Esophagus squamous epithelium (tissue), 4 donors: ENCODE results near the gene JOSD1.

Experiments
- CTCF ChIP-seq, 6 experiments: fragments of 450-650 bp in 4 of 6; fragments of 200-600 bp in 2 of 6; sonication (generic) in 2 of 6; IDR thresholded peaks; one replicate each; pipeline ENCODE4 v1.5.1; 2016 to 2019; ENCODE audit warnings: antibody characterized with exemption in 6 of 6, mild to moderate bottlenecking in 4 of 6, moderate library complexity in 4 of 6
- POLR2A ChIP-seq, 4 donors: fragments of 450-650 bp; IDR thresholded peaks; one replicate each; pipeline ENCODE4 v1.6.1; 2017; ENCODE audit warnings: antibody characterized with exemption in 4 of 4, mild to moderate bottlenecking in 4 of 4, moderate library complexity in 3 of 4

GRCh38 chr22:38741166-38741565, 40.4 kb upstream of the JOSD1 start:
- TF ChIP-seq CTCF (IDR thresholded peaks at IDR 0.05) (no peak), POLR2A (IDR thresholded peaks at IDR 0.05) (no peak)
